ENCODE measurements around the gene KARS1. TPM values are rescaled to one million over a fixed set of nuclear protein-coding genes. Genes with fewer than 3 reads are reported as not detected.

KARS1 gene
- total RNA-seq, 2 experiments from 2014 or later, result 126 to 172 TPM

DNA sequence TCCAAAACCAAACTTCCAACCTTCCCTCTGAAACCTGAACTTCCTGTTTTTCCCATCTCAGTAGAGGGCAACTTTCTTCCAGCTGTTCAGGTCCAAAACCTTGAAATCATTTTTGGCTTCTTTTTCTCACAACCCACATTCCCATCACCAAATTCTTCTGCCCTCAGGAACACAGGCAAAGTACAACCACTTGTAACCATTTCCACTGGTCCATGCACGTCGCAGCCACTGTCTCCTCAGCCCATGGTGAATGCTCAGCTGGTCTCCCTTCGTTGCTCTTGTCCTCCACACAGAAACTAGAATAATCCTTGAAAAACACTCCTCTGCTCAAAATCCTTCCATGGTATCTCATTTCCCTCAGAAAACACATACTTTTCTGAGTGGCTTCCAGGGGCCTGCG is 20.7 kb downstream of the KARS1 start:
- TF ChIP-seq, protein P1, sequence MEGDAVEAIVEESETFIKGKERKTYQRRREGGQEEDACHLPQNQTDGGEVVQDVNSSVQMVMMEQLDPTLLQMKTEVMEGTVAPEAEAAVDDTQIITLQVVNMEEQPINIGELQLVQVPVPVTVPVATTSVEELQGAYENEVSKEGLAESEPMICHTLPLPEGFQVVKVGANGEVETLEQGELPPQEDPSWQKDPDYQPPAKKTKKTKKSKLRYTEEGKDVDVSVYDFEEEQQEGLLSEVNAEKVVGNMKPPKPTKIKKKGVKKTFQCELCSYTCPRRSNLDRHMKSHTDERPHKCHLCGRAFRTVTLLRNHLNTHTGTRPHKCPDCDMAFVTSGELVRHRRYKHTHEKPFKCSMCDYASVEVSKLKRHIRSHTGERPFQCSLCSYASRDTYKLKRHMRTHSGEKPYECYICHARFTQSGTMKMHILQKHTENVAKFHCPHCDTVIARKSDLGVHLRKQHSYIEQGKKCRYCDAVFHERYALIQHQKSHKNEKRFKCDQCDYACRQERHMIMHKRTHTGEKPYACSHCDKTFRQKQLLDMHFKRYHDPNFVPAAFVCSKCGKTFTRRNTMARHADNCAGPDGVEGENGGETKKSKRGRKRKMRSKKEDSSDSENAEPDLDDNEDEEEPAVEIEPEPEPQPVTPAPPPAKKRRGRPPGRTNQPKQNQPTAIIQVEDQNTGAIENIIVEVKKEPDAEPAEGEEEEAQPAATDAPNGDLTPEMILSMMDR (conservative IDR thresholded peaks at IDR 0.05; ENCODE audit: low read length), result no peak
- no peak for TF ChIP-seq EZH2phosphoT487 (IDR thresholded peaks at IDR 0.05; ENCODE audit: borderline replicate concordance, low read depth, low read length)
- CTCF ChIA-PET (ENCODE audit: unreplicated experiment), result no interaction called here
- no peak for DNase-seq (ENCODE audit: low spot score)
- Histone ChIP-seq H3K27ac (ENCODE audit: low read depth, low read length, poor library complexity, severe bottlenecking) (no peak overlapping the region), H3K36me3 (ENCODE audit: insufficient read depth, low read length) (peaks cover 74% of the 10 kb centered on the region), H3K9me3 (ENCODE audit: low read length) (no peaks in the 10 kb centered on the region), H4K20me1 (ENCODE audit: insufficient read depth, low read length) (no peaks in the 10 kb centered on the region), H2AFZ (ENCODE audit: low read length) (no peak overlapping the region), H3K79me2 (ENCODE audit: insufficient read depth, low read depth, low read length) (peaks cover 9% of the 10 kb centered on the region; the same call in 1 of the 2 replicates), H3K4me3 (ENCODE audit: low read depth, low read length, poor library complexity, severe bottlenecking) (no peak overlapping the region), H3K4me1 (ENCODE audit: insufficient read depth, low read length, poor library complexity, severe bottlenecking) (peaks cover 9% of the 10 kb centered on the region), H3K9me2 (ENCODE audit: insufficient read depth, low read length) (no peaks in the 10 kb centered on the region), H3K4me2 (ENCODE audit: low read length) (no peak overlapping the region)
- intact Hi-C loops (cut with micrococcal nuclease; ENCODE audit: unreplicated experiment), result no loop called here
- POLR2A ChIA-PET, result interaction anchor here (0.6 to 1.0 kb wide), 2 partner anchors 12 to 53 kb away, joined by 3 read pairs; no protein-coding TSS in a partner anchor
- no TSS peak for BruUV-seq (replicated peaks)

DNA sequence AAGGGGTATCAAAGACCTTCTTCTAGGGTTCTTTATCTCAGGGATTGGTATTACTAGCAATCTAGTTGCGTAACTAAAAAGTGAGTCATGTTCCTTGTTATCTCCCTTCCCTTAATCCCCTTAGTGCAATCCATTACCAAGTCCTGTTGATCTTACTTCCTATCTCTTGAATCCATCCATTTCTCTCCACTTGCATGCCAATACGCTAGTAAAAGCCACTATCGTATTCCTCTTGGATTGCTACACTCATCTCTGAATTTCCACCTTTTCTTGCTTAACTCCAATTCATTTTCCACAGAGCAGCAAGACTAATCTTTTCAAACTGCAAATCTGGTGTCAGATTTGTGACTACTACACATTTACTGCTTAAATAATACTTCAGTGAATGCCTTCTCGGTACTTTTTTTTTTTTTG is 22.5 kb downstream of the KARS1 start:
- TF ChIP-seq EZH2phosphoT487 (IDR thresholded peaks at IDR 0.05; ENCODE audit: borderline replicate concordance, low read depth, low read length), result no peak
- TF ChIP-seq, protein P1 (conservative IDR thresholded peaks at IDR 0.05; ENCODE audit: low read length), result no peak
- no peak overlapping the region for H3K27ac ChIP-seq (ENCODE audit: low read depth, low read length, poor library complexity, severe bottlenecking)
- peaks cover 20% of the 10 kb centered on the region; the same call in 1 of the 2 replicates for H3K79me2 ChIP-seq (ENCODE audit: insufficient read depth, low read depth, low read length)
- H3K4me1 ChIP-seq (ENCODE audit: insufficient read depth, low read length, poor library complexity, severe bottlenecking), result peaks cover 22% of the 10 kb centered on the region
- BruUV-seq (replicated peaks), result no TSS peak
- H3K36me3 ChIP-seq (ENCODE audit: insufficient read depth, low read length), result peaks cover 63% of the 10 kb centered on the region
- no peaks in the 10 kb centered on the region for H4K20me1 ChIP-seq (ENCODE audit: insufficient read depth, low read length)
- H3K9me2 ChIP-seq (ENCODE audit: insufficient read depth, low read length), result no peaks in the 10 kb centered on the region
- CTCF ChIA-PET (ENCODE audit: unreplicated experiment), result no interaction called here
- intact Hi-C loops (cut with micrococcal nuclease; ENCODE audit: unreplicated experiment), result no loop called here
- POLR2A ChIA-PET, result no interaction called here
- no peak for DNase-seq (ENCODE audit: low spot score)
- H3K9me3 ChIP-seq (ENCODE audit: low read length), result no peaks in the 10 kb centered on the region
- H3K4me2 ChIP-seq (ENCODE audit: low read length), result no peak overlapping the region
- no peak overlapping the region for H2AFZ ChIP-seq (ENCODE audit: low read length)
- H3K4me3 ChIP-seq (ENCODE audit: low read depth, low read length, poor library complexity, severe bottlenecking), result no peak overlapping the region
